PC-3 (cell line): ENCODE results near the gene CPO. TPM values are rescaled to one million over a fixed set of nuclear protein-coding genes. Genes with fewer than 3 reads are reported as not detected.
A peak's percentile ranks its signal among the peaks of the same experiment; 100 is the strongest.

Source experiments
- ATAC-seq: fragments of 200-7000 bp; cut with Tn5 transposase; 2 replicates; pipeline ENCODE4 v1.9.1; 2020; ENCODE audit warnings: mild to moderate bottlenecking, moderate library complexity
- BruUV-seq: library from RNA; stranded (reverse); fragments of 400-500 nt; replicated peaks from 2 replicates; lab custom pipeline; 2021; lab: Mats Ljungman, UMichigan
- CTCF ChIA-PET: fragments of 300-600 bp; sonication (Branson Sonifier 250); formaldehyde crosslinking; loops from one replicate; lab custom pipeline; 2022; ENCODE audit warnings: antibody characterized with exemption; lab: Charles Lee
- POLR2A ChIA-PET: fragments of 300-600 bp; sonication (Branson Sonifier 250); formaldehyde crosslinking; loops from one replicate; lab custom pipeline; 2022; ENCODE audit warnings: antibody characterized with exemption; ENCODE audit not compliant: unreplicated experiment; lab: Charles Lee
- DNase-seq: peaks from one replicate; pipeline ENCODE4 v3.0.0-alpha.2; 2015
- H2AFZ ChIP-seq: fragments of 300-600 bp; sonication (generic); 2 replicates; pipeline ENCODE4 v1.6.0; 2016; ENCODE audit warnings: antibody characterized with exemption, low read length
- H3F3A ChIP-seq: fragments of 300-600 bp; sonication (generic); one replicate; pipeline ENCODE4 v1.6.0; 2017; ENCODE audit warnings: antibody characterized with exemption, low read length, control low read depth, mild to moderate bottlenecking; ENCODE audit not compliant: unreplicated experiment
- H3K27ac ChIP-seq: fragments of 300-600 bp; sonication (generic); 2 replicates; pipeline ENCODE4 v1.5.1; 2016; ENCODE audit warnings: mild to moderate bottlenecking, low read length
- H3K27me3 ChIP-seq: fragments of 300-600 bp; sonication (generic); 2 replicates; pipeline ENCODE4 v1.6.1; 2016; ENCODE audit warnings: low read length, mixed read lengths
- H3K36me3 ChIP-seq: fragments of 300-600 bp; sonication (generic); 2 replicates; pipeline ENCODE4 v1.6.1; 2016; ENCODE audit warnings: low read depth, mixed run types, low read length, mixed read lengths
- H3K4me1 ChIP-seq: fragments of 300-600 bp; sonication (generic); 2 replicates; pipeline ENCODE4 v1.5.1; 2016; ENCODE audit warnings: low read length; ENCODE audit not compliant: insufficient read depth
- H3K4me2 ChIP-seq: fragments of 300-600 bp; sonication (generic); 2 replicates; pipeline ENCODE4 v1.6.0; 2016; ENCODE audit warnings: low read length
- H3K4me3 ChIP-seq: fragments of 300-600 bp; sonication (generic); 2 replicates; pipeline ENCODE4 v1.5.1; 2016; ENCODE audit warnings: mild to moderate bottlenecking, low read length, mixed read lengths
- H3K79me2 ChIP-seq: fragments of 300-600 bp; sonication (generic); 2 replicates; pipeline ENCODE4 v1.6.1; 2017; ENCODE audit warnings: low read length, mixed read lengths
- H3K9ac ChIP-seq: fragments of 300-600 bp; sonication (generic); 2 replicates; pipeline ENCODE4 v1.6.0; 2016; ENCODE audit warnings: mild to moderate bottlenecking, low read length
- H3K9me2 ChIP-seq: fragments of 300-600 bp; sonication (generic); replicated peaks from 2 replicates; pipeline ENCODE4 v1.6.1; 2016; ENCODE audit warnings: mixed run types, low read length, mixed read lengths
- H3K9me3 ChIP-seq: fragments of 300-600 bp; sonication (generic); 2 replicates; pipeline ENCODE4 v1.6.1; 2016; ENCODE audit warnings: low read length, mixed read lengths
- H4K20me1 ChIP-seq: fragments of 300-600 bp; sonication (generic); 2 replicates; pipeline ENCODE4 v1.6.1; 2016; ENCODE audit warnings: low read length, mixed read lengths
- CTCF ChIP-seq: fragments of 300-600 bp; sonication (generic); conservative IDR thresholded peaks from 2 replicates; pipeline ENCODE4 v1.5.1; 2017; ENCODE audit warnings: antibody characterized with exemption, low read depth, mild to moderate bottlenecking, low read length
- EZH2 ChIP-seq: fragments of 300-600 bp; sonication (generic); IDR thresholded peaks from one replicate; pipeline ENCODE4 v1.6.1; 2017; ENCODE audit warnings: antibody characterized with exemption, mild to moderate bottlenecking, low read length; ENCODE audit not compliant: unreplicated experiment
- EZH2phosphoT487 ChIP-seq: fragments of 300-600 bp; sonication (generic); IDR thresholded peaks from 2 replicates; pipeline ENCODE4 v1.6.1; 2018; ENCODE audit warnings: mild to moderate bottlenecking, antibody characterized with exemption, low read length, borderline replicate concordance
- intact Hi-C: fragments of 100-400 bp; cut with micrococcal nuclease; formaldehyde crosslinking; loops from 2 replicates; pipeline ENCODE4 v1.9.0; 2023
- total RNA-seq: library from RNA; depleted of rRNA; stranded (reverse); fragments of >200 nt; gene quantifications from 2 replicates; pipeline ENCODE4 v1.2.3, GENCODE V29; 2014

The CPO gene
- total RNA-seq, 1 experiment from 2014 or later = not detected

GRCh38 chr2:206981739-206982340, 42.5 kb downstream of the CPO start:
- H3K4me3 ChIP-seq = no peak overlapping the region
- intact Hi-C loops = loop anchor here (1.0 to 10.0 kb wide), 9 partner anchors 181 to 753 kb away; partner anchors contain the start of gene METTL21A
- H3K9me3 ChIP-seq = no peaks in the 10 kb centered on the region
- DNase-seq (peak; percentile 82), ATAC-seq (peak; percentile 82)
- no peak overlapping the region for H3K27ac ChIP-seq
- TF ChIP-seq EZH2phosphoT487 (no peak), CTCF (peak; percentile 93), EZH2 (no peak)
- no peaks in the 10 kb centered on the region for H3K79me2 ChIP-seq
- peaks cover 30% of the 10 kb centered on the region for H3K4me1 ChIP-seq
- H2AFZ ChIP-seq = no peak overlapping the region
- ChIA-PET CTCF (interaction anchor here (0.6 to 1.1 kb wide), 3 partner anchors 32 to 491 kb away, joined by 3 to 6 read pairs (median 4); partner anchors contain the start of gene KLF7), POLR2A (no interaction called here)
- BruUV-seq = no TSS peak
- no peaks in the 10 kb centered on the region for H3F3A ChIP-seq
- no peak overlapping the region for H3K9ac ChIP-seq
- no peaks in the 10 kb centered on the region for H3K9me2 ChIP-seq
- no peaks in the 10 kb centered on the region for H3K36me3 ChIP-seq
- peak overlapping the region; percentile 45; the same call in 1 of the 2 replicates for H3K4me2 ChIP-seq
- no peaks in the 10 kb centered on the region for H3K27me3 ChIP-seq
- no peaks in the 10 kb centered on the region for H4K20me1 ChIP-seq

GRCh38 chr2:206982360-206982955, 43.1 kb downstream of the CPO start:
- DNase-seq (no peak), ATAC-seq (no peak)
- intact Hi-C loops = loop anchor here (5.0 to 10.0 kb wide), 5 partner anchors 205 to 642 kb away; partner anchors contain the start of gene METTL21A
- no TSS peak for BruUV-seq
- H3K9me2 ChIP-seq = no peaks in the 10 kb centered on the region
- H3K4me1 ChIP-seq = peaks cover 30% of the 10 kb centered on the region
- H3F3A ChIP-seq = no peaks in the 10 kb centered on the region
- CTCF ChIA-PET = interaction anchor here (0.6 to 1.1 kb wide), 3 partner anchors 32 to 491 kb away, joined by 3 to 6 read pairs (median 4); partner anchors contain the start of gene KLF7
- peak overlapping the region; percentile 45 for H3K4me2 ChIP-seq
- 0 out of 2 replicates have a peak overlapping the region, but pooled peaks have one; percentile 29 for H2AFZ ChIP-seq
- TF ChIP-seq CTCF = no peak
- TF ChIP-seq EZH2phosphoT487 = no peak
- TF ChIP-seq EZH2 = no peak
- H3K9me3 ChIP-seq = no peaks in the 10 kb centered on the region
- H3K4me3 ChIP-seq = no peak overlapping the region
- H3K27me3 ChIP-seq = no peaks in the 10 kb centered on the region
- no peak overlapping the region for H3K27ac ChIP-seq
- no peaks in the 10 kb centered on the region for H4K20me1 ChIP-seq
- H3K79me2 ChIP-seq = no peaks in the 10 kb centered on the region
- no peaks in the 10 kb centered on the region for H3K36me3 ChIP-seq
- POLR2A ChIA-PET = no interaction called here
- H3K9ac ChIP-seq = no peak overlapping the region
